Thoracic aorta (tissue), 2 donors: ENCODE results near the gene TRIM59. TPM values are rescaled to one million over a fixed set of nuclear protein-coding genes. Genes with fewer than 3 reads are reported as not detected.

Experiments
- ATAC-seq: fragments of 150-250 bp; one replicate; pipeline ENCODE4 v1.8.0; 2017; ENCODE audit warnings: low read depth; ENCODE audit not compliant: insufficient number of reproducible peaks, low FRiP score
- DNase-seq: peaks from one replicate; pipeline ENCODE4 v3.0.0-alpha.2; 2020; ENCODE audit warnings: low spot score
- H3K27ac ChIP-seq, 2 donors: fragments of 200-600 bp; sonication (generic); 1 replicate in 1 of 2; 2 replicates in 1 of 2; pipeline ENCODE4 v1.5.1; 2016; ENCODE audit warnings: mild to moderate bottlenecking in 2 of 2, moderate library complexity in 2 of 2
- H3K27me3 ChIP-seq: fragments of 200-600 bp; sonication (generic); replicated peaks from 2 replicates; pipeline ENCODE4 v1.6.0; 2016; ENCODE audit warnings: mild to moderate bottlenecking; ENCODE audit not compliant: insufficient read depth
- H3K36me3 ChIP-seq: fragments of 200-600 bp; sonication (generic); one replicate; pipeline ENCODE4 v1.5.1; 2016
- H3K4me1 ChIP-seq, 2 donors: fragments of 200-600 bp; sonication (generic); 1 replicate in 1 of 2; 2 replicates in 1 of 2; pipeline versions ENCODE4 v1.5.1 to v1.6.0; 2016; ENCODE audit warnings: low read depth in 2 of 2, mild to moderate bottlenecking in 1 of 2; ENCODE audit not compliant: control insufficient read depth in 1 of 2
- H3K4me3 ChIP-seq: fragments of 200-600 bp; sonication (generic); 2 replicates; pipeline ENCODE4 v1.5.1; 2016; ENCODE audit warnings: mild to moderate bottlenecking
- H3K9me3 ChIP-seq: fragments of 200-600 bp; sonication (generic); 2 replicates; pipeline ENCODE4 v1.5.1; 2016
- total RNA-seq, 2 donors: library from RNA; depleted of rRNA; stranded (reverse); fragments of >200 nt; gene quantifications; one replicate each; pipeline versions ENCODE4 v1.1.0 to v1.2.3, GENCODE V29; 2016
- TF ChIP-seq, protein P1 (sequence below): fragments of 200-600 bp; sonication (generic); IDR thresholded peaks from one replicate; pipeline ENCODE4 v1.5.1; 2019; ENCODE audit warnings: antibody characterized with exemption

TRIM59 gene
- total RNA-seq, 2 donors from 2014 or later, result 4.1 to 5.3 TPM

DNA sequence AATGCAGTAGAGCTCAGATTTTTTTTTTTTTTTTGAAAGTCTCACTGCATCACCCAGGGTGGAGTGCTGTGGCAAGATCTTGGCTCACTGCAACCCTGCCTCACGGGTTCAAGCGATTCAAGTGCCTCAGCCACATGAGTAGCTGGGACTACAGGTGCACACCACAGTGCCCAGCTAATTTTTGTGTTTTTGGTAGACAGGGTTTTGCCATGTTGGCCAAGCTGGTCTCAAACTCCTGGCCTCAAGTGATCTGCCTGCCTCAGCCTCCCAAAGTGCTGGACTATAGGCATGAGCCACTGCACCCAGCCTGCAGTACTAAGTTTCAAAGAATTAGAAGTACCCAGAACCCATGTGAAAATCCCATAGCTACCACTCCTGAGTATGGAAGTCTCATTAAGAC, 14.5 kb downstream of the TRIM59 start:
- H3K27me3 ChIP-seq, result no peaks in the 10 kb centered on the region
- no peaks in the 10 kb centered on the region for H3K9me3 ChIP-seq
- no peak overlapping the region for H3K4me3 ChIP-seq
- peaks cover 10% of the 10 kb centered on the region for H3K36me3 ChIP-seq
- no peak for DNase-seq
- TF ChIP-seq, protein P1, sequence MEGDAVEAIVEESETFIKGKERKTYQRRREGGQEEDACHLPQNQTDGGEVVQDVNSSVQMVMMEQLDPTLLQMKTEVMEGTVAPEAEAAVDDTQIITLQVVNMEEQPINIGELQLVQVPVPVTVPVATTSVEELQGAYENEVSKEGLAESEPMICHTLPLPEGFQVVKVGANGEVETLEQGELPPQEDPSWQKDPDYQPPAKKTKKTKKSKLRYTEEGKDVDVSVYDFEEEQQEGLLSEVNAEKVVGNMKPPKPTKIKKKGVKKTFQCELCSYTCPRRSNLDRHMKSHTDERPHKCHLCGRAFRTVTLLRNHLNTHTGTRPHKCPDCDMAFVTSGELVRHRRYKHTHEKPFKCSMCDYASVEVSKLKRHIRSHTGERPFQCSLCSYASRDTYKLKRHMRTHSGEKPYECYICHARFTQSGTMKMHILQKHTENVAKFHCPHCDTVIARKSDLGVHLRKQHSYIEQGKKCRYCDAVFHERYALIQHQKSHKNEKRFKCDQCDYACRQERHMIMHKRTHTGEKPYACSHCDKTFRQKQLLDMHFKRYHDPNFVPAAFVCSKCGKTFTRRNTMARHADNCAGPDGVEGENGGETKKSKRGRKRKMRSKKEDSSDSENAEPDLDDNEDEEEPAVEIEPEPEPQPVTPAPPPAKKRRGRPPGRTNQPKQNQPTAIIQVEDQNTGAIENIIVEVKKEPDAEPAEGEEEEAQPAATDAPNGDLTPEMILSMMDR, result no peak
- H3K27ac ChIP-seq, result no peak overlapping the region
- no peak for ATAC-seq
- H3K4me1 ChIP-seq, result no peaks in the 10 kb centered on the region

DNA sequence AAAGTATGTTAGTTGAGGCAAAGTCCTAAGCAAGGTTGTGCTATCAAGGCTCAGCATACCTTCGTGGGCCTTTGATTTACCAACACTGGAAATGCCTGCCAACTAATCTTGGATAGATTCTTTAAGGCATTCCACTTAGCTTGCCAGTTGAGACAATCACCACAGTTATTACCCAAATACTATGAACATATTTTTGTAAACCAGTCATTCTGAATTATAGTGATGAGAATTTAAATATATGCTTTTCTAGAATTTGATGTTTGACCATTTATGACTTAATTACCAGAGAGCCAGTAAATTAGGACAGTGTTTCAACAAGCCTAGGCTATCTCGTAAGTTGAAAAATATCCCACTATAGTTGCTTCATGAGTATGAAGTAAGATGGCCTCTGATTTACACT, 15.5 kb downstream of the TRIM59 start:
- no peaks in the 10 kb centered on the region for H3K27me3 ChIP-seq
- ATAC-seq, result no peak

DNA sequence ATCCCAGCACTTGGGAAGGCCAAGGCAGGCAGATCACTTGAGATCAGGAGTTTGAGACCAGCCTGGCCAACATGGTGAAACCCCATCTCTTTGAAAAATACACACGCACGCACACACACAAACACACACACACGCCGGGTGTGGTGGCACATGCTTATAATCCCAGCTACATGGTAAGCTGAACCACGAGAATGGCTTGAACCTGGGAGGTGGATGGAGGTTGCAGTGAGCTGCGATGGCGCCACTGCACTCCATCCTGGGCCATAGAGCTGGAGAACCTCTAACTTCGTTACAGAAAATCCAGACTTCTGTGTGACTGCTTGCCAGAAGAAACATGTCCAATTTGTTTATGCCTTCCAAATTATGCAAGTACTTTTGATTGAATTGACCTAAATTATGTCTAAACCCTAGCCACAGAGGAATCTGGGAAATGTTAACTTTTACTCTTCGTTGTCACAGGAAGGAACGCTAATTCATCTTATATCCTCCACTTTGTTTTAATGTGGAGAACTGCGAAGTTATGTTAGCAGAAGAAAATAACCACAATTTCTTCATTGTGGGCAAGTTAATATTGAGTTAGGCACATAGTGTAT, 21.7 kb downstream of the TRIM59 start:
- TF ChIP-seq, protein P1, result no peak

More for the DNA sequence above, 15.5 kb downstream of the TRIM59 start:
- TF ChIP-seq, protein P1, result no peak
- Histone ChIP-seq H3K36me3 (peaks cover 14% of the 10 kb centered on the region), H3K4me1 (no peaks in the 10 kb centered on the region), H3K9me3 (no peaks in the 10 kb centered on the region), H3K27ac (no peak overlapping the region), H3K4me3 (no peak overlapping the region)
- DNase-seq, result no peak

GRCh38 chr3:160417311-160417710, 32.3 kb downstream of the TRIM59 start:
- no peaks in the 10 kb centered on the region for H3K9me3 ChIP-seq
- TF ChIP-seq, protein P1, result no peak
- H3K27ac ChIP-seq, result no peak overlapping the region
- no peaks in the 10 kb centered on the region for H3K4me1 ChIP-seq
- H3K4me3 ChIP-seq, result no peak overlapping the region
- ATAC-seq, result no peak
- peaks cover 3% of the 10 kb centered on the region for H3K36me3 ChIP-seq
- no peak for DNase-seq
- no peaks in the 10 kb centered on the region for H3K27me3 ChIP-seq

More for the DNA sequence above, 21.7 kb downstream of the TRIM59 start:
- H3K27me3 ChIP-seq, result no peaks in the 10 kb centered on the region
- H3K4me1 ChIP-seq, result no peaks in the 10 kb centered on the region
- H3K36me3 ChIP-seq, result peaks cover 23% of the 10 kb centered on the region
- no peak overlapping the region for H3K27ac ChIP-seq
- no peak for DNase-seq
- no peak overlapping the region for H3K4me3 ChIP-seq
- no peaks in the 10 kb centered on the region for H3K9me3 ChIP-seq
- no peak for ATAC-seq

- TF ChIP-seq, protein P1, result peak; percentile 83
- no peaks in the 10 kb centered on the region for H3K27me3 ChIP-seq
- DNase-seq (no peak), ATAC-seq (peak; percentile 44)
- no peaks in the 10 kb centered on the region for H3K4me1 ChIP-seq
- H3K27ac ChIP-seq, result no peak overlapping the region
- no peaks in the 10 kb centered on the region for H3K9me3 ChIP-seq
- H3K4me3 ChIP-seq, result no peak overlapping the region
- peaks cover 3% of the 10 kb centered on the region for H3K36me3 ChIP-seq
Observed at GRCh38 chr3:160413613-160414248, 35.9 kb downstream of the TRIM59 start.
